Chondrocyte (in vitro differentiated cells): ENCODE measurements around the gene SERGEF. TPM values are rescaled to one million over a fixed set of nuclear protein-coding genes. Genes with fewer than 3 reads are reported as not detected.

Experiments used
- DNase-seq: peaks from one replicate; pipeline ENCODE4 v3.0.0; 2021; ENCODE audit warnings: mixed read lengths, low spot score
- H3K27ac Mint-ChIP-seq: one replicate; pipeline ENCODE4 v1.8.0; 2021; ENCODE audit warnings: mild to moderate bottlenecking, moderate library complexity, mixed read lengths; ENCODE audit not compliant: unreplicated experiment
- H3K27me3 Mint-ChIP-seq: 2 replicates; pipeline ENCODE4 v1.8.0; 2021; ENCODE audit warnings: low read depth, mixed read lengths
- H3K36me3 Mint-ChIP-seq: 2 replicates; pipeline ENCODE4 v1.8.0; 2021; ENCODE audit warnings: low read depth, mixed read lengths
- H3K4me1 Mint-ChIP-seq: 2 replicates; pipeline ENCODE4 v1.8.0; 2021; ENCODE audit warnings: low read depth, mild to moderate bottlenecking, mixed read lengths
- H3K4me3 Mint-ChIP-seq: one replicate; pipeline ENCODE4 v1.8.0; 2021; ENCODE audit warnings: mild to moderate bottlenecking, moderate library complexity, mixed read lengths; ENCODE audit not compliant: unreplicated experiment
- H3K9me3 Mint-ChIP-seq: 2 replicates; pipeline ENCODE4 v1.8.0; 2021; ENCODE audit warnings: low read depth, mixed read lengths
- total RNA-seq: library from RNA; stranded (reverse); gene quantifications from 3 replicates; pipeline ENCODE4 v1.2.1, GENCODE V29; 2021
- TF ChIP-seq, protein P1 (sequence below): fragments of 200-600 bp; sonication (generic); IDR thresholded peaks from 2 replicates; pipeline ENCODE4 v1.5.0; 2021; ENCODE audit warnings: antibody characterized with exemption, mild to moderate bottlenecking, moderate library complexity

Gene SERGEF
- total RNA-seq, 1 donor from 2014 or later, result 37.6 TPM

DNA sequence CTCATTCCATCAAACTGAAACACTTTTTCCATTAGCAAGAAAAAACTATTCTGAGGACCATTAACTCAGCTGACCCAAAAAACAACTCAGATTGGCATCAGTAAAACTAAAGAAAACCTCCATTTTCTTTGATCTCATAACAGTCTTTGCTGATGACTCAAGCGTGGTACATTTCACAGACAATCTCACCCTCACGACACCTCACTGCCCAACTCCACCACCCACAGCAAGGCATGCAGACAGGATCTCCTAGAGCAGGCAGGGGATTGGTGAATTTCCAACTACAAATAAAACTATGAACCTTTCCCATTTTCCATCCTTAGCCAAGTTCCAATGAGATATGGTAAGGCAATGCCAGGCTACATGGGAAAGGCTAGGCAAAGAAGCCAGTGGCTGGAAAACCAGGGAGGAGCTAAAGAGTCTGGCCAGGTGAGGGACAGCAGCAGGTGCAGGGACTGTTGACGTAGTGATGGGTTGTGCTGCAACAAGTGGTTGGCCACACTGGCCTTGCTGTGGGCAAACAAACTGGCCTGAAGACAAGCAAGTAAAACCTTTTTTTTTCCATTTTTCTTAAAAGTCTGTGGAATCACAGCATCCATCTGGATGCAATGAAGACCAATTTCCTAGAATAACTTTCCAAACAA is 97.2 kb downstream of the SERGEF start:
- no peak for DNase-seq
- H3K9me3 Mint-ChIP-seq, result no peaks in the 10 kb centered on the region
- H3K27me3 Mint-ChIP-seq, result no peaks in the 10 kb centered on the region
- no peak overlapping the region for H3K27ac Mint-ChIP-seq
- H3K4me3 Mint-ChIP-seq, result no peak overlapping the region
- peaks cover 3% of the 10 kb centered on the region for H3K4me1 Mint-ChIP-seq
- H3K36me3 Mint-ChIP-seq, result peaks cover 5% of the 10 kb centered on the region
- TF ChIP-seq, protein P1, sequence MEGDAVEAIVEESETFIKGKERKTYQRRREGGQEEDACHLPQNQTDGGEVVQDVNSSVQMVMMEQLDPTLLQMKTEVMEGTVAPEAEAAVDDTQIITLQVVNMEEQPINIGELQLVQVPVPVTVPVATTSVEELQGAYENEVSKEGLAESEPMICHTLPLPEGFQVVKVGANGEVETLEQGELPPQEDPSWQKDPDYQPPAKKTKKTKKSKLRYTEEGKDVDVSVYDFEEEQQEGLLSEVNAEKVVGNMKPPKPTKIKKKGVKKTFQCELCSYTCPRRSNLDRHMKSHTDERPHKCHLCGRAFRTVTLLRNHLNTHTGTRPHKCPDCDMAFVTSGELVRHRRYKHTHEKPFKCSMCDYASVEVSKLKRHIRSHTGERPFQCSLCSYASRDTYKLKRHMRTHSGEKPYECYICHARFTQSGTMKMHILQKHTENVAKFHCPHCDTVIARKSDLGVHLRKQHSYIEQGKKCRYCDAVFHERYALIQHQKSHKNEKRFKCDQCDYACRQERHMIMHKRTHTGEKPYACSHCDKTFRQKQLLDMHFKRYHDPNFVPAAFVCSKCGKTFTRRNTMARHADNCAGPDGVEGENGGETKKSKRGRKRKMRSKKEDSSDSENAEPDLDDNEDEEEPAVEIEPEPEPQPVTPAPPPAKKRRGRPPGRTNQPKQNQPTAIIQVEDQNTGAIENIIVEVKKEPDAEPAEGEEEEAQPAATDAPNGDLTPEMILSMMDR, result no peak

DNA sequence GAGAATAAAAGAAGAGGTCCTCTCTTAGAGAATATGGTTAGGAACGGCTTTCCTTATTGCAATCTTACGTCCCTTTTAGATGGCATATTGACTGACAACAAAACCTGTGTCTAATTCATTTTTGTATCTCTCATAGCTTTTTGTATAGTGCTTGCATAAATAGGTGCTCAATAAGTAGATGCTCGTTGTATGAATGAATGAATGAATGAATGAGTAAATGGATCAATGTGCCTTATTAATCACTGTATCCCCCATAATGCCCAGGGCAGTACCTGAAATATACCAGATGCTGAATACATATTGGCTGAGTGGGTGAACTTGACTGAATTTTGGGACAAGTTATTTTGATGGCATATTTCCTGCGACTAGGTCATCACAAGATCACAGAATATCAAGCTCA is 97.9 kb downstream of the SERGEF start:
- DNase-seq, result no peak
- H3K36me3 Mint-ChIP-seq, result peaks cover 5% of the 10 kb centered on the region
- TF ChIP-seq, protein P1, result no peak
- no peak overlapping the region for H3K4me3 Mint-ChIP-seq
- no peaks in the 10 kb centered on the region for H3K27me3 Mint-ChIP-seq
- no peaks in the 10 kb centered on the region for H3K9me3 Mint-ChIP-seq
- peaks cover 3% of the 10 kb centered on the region for H3K4me1 Mint-ChIP-seq
- no peak overlapping the region for H3K27ac Mint-ChIP-seq

DNA sequence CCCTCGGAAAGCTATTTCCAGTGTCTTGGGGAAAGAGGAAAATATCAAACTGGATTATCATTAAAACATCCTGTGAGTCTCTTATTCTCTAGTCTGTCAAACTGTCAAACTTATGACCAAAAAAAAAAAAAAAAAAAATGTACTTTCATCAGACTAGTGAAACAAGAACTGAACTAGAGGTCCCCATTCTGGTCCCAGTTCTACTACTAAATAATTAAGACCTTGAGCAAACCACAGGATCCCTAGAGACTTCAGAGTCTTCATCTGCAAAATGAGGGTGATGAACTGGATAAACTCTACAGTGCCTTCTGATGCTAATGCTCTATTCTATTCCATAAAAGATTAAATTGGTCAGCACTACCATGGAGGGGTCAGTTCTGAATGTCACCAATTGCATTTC is 105.8 kb downstream of the SERGEF start:
- peaks cover 3% of the 10 kb centered on the region for H3K36me3 Mint-ChIP-seq
- TF ChIP-seq, protein P1, result no peak
- H3K27me3 Mint-ChIP-seq, result no peaks in the 10 kb centered on the region
- H3K9me3 Mint-ChIP-seq, result no peaks in the 10 kb centered on the region
- H3K4me3 Mint-ChIP-seq, result no peak overlapping the region
- H3K4me1 Mint-ChIP-seq, result peaks cover 10% of the 10 kb centered on the region
- DNase-seq, result no peak
- H3K27ac Mint-ChIP-seq, result no peak overlapping the region

DNA sequence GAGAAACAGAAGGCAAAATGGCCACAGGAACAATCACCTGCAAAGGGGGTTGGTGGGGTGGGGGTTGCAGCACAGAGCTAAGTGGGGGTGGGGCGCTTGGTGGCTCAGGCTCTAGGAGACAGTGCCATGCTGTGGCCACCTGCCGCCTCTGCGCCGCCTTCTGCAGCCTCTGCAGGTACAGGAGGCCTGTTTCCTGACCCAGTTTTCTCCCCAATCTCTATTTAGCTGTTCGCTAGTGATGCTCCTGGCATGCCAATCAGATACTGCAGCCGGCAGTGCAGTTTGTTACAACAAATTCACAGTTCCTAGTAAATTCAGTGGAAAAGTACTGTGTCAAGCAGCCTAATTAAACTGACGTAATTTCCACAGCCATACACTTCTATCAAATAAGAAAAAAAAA is 106.4 kb downstream of the SERGEF start:
- no peak overlapping the region for H3K4me3 Mint-ChIP-seq
- no peaks in the 10 kb centered on the region for H3K9me3 Mint-ChIP-seq
- no peak overlapping the region for H3K27ac Mint-ChIP-seq
- peaks cover 10% of the 10 kb centered on the region for H3K4me1 Mint-ChIP-seq
- no peak for DNase-seq
- peaks cover 6% of the 10 kb centered on the region for H3K36me3 Mint-ChIP-seq
- TF ChIP-seq, protein P1, result peak; percentile 49
- H3K27me3 Mint-ChIP-seq, result no peaks in the 10 kb centered on the region

DNA sequence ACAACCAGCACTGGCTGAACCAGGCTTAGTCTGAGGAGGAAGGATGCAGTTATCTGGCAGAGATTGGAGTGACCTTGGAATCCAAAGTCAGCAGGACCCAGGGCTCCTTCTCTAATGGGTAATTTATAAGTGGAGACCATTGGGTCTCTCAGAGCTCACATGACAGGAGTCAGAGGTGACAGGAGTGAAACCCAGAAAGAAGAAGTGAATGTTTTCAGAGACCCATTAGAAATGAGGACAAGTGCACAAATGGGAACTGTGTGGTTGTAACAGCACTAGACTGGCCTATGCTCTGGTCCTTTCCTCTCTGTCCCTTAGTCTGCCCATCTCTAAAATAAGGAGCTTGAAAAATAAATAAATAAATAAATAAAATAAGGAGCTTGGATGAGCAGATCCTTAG is 107.4 kb downstream of the SERGEF start:
- DNase-seq, result no peak
- Mint-ChIP-seq H3K9me3 (no peaks in the 10 kb centered on the region), H3K27ac (no peak overlapping the region), H3K4me3 (no peak overlapping the region), H3K27me3 (no peaks in the 10 kb centered on the region), H3K4me1 (peaks cover 10% of the 10 kb centered on the region), H3K36me3 (peaks cover 9% of the 10 kb centered on the region)
- TF ChIP-seq, protein P1, result no peak
